ENCODE measurements around the gene SKOR1. TPM values are rescaled to one million over a fixed set of nuclear protein-coding genes. Genes with fewer than 3 reads are reported as not detected.

The SKOR1 gene
- total RNA-seq, 1 experiment from 2014 or later, result 0.13 TPM

GRCh38 chr15:67831363-67831762, 6.1 kb downstream of the SKOR1 start:
- peaks cover 7% of the 10 kb centered on the region; the same call in 1 of the 2 replicates for H3K4me1 ChIP-seq (ENCODE audit: insufficient read depth, low read length)
- peaks cover 4% of the 10 kb centered on the region in 2 experiments; a peak in 4 of 5 replicates for H3K9me3 Mint-ChIP-seq
- no peak overlapping the region for H4K8ac ChIP-seq (replicated peaks; ENCODE audit: insufficient read length, low read depth, low read length)
- no peak overlapping the region for H3K4ac ChIP-seq (ENCODE audit: low read depth, low read length)
- no peak for DNase-seq
- H3K9ac ChIP-seq (ENCODE audit: extremely low read depth, insufficient read length, low read length), result no peak overlapping the region
- H3K23me2 ChIP-seq (ENCODE audit: insufficient read length, low read depth, low read length, poor library complexity, severe bottlenecking), result peaks cover 16% of the 10 kb centered on the region
- peaks cover 96% of the 10 kb centered on the region for H3K27me3 Mint-ChIP-seq (ENCODE audit: low read depth)
- H2AK5ac ChIP-seq (ENCODE audit: insufficient read length, low read length), result no peak overlapping the region
- no peak overlapping the region for H4K91ac ChIP-seq (ENCODE audit: insufficient read length, low read depth, low read length)
- H2BK12ac ChIP-seq (ENCODE audit: insufficient read length, low read depth, low read length), result no peak overlapping the region
- H2BK20ac ChIP-seq (ENCODE audit: low read depth, low read length, poor library complexity, severe bottlenecking), result no peak overlapping the region
- no peak overlapping the region for H2BK120ac ChIP-seq (ENCODE audit: low read depth, low read length, poor library complexity, severe bottlenecking)
- H2AFZ ChIP-seq (ENCODE audit: low read length), result no peak overlapping the region
- H3K27me3 ChIP-seq (ENCODE audit: insufficient read depth, low read length), result peaks cover 94% of the 10 kb centered on the region
- no peak overlapping the region for H3K18ac ChIP-seq (ENCODE audit: insufficient read length, low read depth, low read length)
- H3K4me3 Mint-ChIP-seq, result no peak overlapping the region
- no peak overlapping the region for H3K14ac ChIP-seq (ENCODE audit: insufficient read depth, low read length)
- H3K79me1 ChIP-seq (ENCODE audit: insufficient read depth, low read depth, low read length, poor library complexity, severe bottlenecking), result no peaks in the 10 kb centered on the region
- H3T11ph ChIP-seq (ENCODE audit: low read length), result no peak overlapping the region
- H3K4me2 ChIP-seq (ENCODE audit: insufficient read depth, insufficient read length, low read length), result no peak overlapping the region
- TF ChIP-seq, protein P1, sequence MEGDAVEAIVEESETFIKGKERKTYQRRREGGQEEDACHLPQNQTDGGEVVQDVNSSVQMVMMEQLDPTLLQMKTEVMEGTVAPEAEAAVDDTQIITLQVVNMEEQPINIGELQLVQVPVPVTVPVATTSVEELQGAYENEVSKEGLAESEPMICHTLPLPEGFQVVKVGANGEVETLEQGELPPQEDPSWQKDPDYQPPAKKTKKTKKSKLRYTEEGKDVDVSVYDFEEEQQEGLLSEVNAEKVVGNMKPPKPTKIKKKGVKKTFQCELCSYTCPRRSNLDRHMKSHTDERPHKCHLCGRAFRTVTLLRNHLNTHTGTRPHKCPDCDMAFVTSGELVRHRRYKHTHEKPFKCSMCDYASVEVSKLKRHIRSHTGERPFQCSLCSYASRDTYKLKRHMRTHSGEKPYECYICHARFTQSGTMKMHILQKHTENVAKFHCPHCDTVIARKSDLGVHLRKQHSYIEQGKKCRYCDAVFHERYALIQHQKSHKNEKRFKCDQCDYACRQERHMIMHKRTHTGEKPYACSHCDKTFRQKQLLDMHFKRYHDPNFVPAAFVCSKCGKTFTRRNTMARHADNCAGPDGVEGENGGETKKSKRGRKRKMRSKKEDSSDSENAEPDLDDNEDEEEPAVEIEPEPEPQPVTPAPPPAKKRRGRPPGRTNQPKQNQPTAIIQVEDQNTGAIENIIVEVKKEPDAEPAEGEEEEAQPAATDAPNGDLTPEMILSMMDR (conservative IDR thresholded peaks at IDR 0.05), result no peak
- H2BK5ac ChIP-seq (ENCODE audit: insufficient read length, low read length), result no peak overlapping the region
- H3K27ac Mint-ChIP-seq, result no peak overlapping the region
- no peak overlapping the region for H4K5ac ChIP-seq (ENCODE audit: insufficient read length, low read depth, low read length)
- H3K9me3 ChIP-seq (ENCODE audit: control insufficient read depth, low read depth, low read length), result no peaks in the 10 kb centered on the region
- H3K79me2 ChIP-seq (ENCODE audit: insufficient read depth, low read length), result no peaks in the 10 kb centered on the region
- H3K23ac ChIP-seq (ENCODE audit: insufficient read length, low read depth, low read length), result no peak overlapping the region
- H2BK15ac ChIP-seq (ENCODE audit: low read depth, low read length), result no peak overlapping the region
- H3K27ac ChIP-seq (ENCODE audit: insufficient read length, low read depth, low read length), result no peak overlapping the region
- H4K20me1 ChIP-seq (ENCODE audit: control insufficient read depth, insufficient read depth, insufficient read length), result no peaks in the 10 kb centered on the region
- H3K36me3 Mint-ChIP-seq (ENCODE audit: insufficient read depth in 1 of 3, low read depth in 3 of 3), result no peaks in the 10 kb centered on the region; a peak in 3 of 7 replicates
- no peak overlapping the region for H3K56ac ChIP-seq (ENCODE audit: insufficient read length, low read depth, low read length)
- peaks cover 29 to 45% of the 10 kb centered on the region in 2 experiments for H3K4me1 Mint-ChIP-seq
